GM19463 (cell line): ENCODE data around the gene SDK1.

ENCODE experiments used
- ATAC-seq: cut with Tn5 transposase; IDR thresholded peaks from one replicate; pipeline ENCODE4 v1.9.1; 2021; ENCODE audit warnings: mild to moderate bottlenecking, moderate library complexity; ENCODE audit not compliant: unreplicated experiment

SDK1 gene

DNA sequence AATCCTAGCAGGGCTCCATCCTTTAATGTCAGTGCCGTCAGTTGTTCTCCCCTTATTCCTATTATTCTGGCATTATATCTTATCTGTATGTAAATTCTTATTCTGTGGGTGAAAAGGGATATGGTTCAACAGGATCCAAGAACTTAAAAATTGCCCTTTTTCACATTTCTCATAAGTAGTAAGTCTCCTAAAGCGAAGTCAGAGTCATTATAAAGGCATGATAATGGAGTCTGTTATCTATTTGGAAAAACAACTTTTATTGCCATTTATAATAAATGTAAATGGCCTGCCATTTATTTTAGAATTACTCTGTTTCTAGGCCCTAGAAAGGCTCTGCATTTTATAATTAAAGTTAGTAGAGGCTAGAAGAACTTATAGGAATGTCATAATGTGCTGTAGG, 31.3 kb downstream of the SDK1 start:
- ATAC-seq = no peak

DNA sequence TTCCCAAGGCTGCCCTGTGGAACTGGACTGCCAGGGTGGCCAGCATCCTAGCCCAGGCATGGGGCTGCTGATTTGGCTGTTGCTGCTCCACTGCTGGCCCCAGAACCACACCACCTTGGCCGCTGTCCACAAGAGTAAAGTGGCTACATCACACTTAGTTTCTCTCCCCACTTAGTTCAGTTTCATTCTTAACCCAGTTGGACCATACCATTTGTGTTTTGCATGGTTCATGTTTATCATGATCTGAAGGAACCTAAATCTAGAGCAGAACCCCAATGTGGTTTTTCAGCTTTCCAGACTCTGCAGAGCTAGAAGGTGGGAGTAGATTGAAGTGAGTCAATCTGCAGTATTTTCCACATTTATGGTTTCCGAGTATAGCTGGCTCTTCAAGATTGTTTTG, 32.8 kb downstream of the SDK1 start:
- no peak for ATAC-seq

DNA sequence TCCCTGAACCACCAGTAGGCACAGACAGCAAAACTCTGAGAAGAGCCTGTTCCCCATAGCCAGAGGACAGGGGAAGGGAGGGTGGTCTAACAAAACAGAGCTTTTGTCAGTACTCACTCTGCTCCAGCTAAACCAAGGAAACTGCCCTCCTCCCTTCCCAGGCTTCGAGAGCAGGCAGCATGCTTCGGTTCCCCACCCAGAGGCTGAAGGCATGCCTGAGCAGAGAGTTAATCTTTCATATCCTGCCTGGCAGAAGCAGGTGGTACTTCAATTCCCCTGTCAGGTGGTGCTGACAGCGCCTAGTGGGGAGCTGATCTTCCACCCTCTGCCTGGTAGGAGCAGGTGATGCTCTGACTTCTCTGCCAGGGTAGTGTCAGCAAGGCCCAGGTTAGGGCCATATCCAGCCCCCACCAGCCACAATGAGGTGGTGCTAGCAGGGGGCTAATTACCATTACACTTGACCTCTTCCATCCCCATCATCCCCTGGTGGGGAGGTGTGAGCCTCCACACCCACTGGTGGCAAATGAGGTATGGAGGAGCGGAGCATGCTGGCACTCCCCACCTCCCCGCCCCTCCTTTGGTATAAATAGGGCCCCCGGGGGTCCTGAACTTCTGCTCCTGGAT, 35.1 kb downstream of the SDK1 start:
- ATAC-seq = no peak

DNA sequence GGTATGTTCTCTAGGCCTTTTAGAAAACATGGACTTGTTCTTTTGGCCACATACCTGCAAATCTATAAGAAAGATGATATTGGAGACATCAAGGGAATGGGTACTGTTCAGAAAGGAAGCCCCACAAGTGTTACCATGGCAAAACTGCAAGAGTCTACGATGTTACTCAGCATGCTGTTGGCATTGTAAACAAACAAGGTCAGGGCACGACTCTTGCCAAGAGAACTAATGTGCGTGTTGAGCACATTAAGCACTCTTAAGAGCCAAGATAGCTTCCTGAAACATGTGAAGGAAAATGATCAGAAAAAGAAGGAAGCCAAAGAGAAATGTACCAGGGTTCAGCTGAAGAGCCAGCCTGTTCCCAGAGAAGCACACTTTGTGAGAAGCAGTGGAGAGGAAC, 37.1 kb downstream of the SDK1 start:
- no peak for ATAC-seq

DNA sequence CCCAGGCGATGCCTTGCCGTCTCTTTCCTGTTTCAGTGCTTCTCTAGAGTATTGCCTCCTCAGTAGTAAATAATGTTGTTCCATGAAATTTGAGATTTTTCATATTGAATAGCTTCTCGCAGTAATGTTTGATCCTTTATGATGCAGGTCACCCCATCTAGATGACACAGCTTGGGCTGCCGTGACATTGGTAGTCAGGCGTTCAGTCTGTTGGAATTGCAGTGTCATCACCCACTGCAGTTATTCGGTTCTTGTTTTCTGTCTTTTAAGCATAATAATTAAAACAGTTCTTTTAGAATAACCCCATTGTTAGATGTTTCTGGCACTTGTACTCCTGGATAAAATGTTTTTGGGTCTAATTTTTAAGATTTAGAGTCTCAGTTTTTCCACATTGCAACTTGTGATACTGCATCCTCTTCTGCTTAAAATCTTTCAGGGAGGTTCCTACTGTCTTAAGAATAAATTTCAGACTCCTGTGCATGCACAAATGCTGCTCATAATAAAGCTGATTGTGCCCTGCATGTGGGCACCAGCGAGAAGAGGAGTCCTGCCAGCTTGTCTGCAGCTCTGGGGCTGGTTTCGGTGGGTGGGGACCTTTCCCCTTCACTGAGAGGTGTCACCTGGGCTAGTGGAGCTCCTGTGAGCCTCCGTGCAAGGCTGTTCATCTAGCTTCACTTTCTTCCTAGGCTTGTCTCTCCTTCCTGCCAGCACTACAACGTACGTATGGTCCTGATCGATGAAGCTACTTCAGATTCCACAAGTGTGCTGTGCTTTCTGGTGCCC, 44.8 kb downstream of the SDK1 start:
- ATAC-seq = no peak

DNA sequence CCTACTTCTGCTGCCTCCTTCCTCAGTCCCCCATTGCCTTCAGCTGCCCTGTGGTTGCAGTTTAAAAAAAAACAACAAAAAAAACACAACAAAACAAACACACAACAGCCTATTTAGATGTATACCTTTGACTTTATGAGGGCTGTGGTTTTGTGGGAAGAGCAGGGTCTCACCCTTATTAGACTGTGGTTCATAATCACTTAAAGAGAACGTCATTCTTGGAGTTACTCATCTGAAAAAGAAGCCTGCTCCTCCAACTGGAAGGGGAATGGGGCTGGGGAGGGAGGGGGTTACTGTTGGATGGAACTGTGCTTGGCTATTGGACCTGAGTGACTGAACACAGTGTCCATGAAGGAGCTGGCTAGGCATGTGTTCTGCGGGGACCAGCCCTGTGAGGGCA, 48.1 kb downstream of the SDK1 start:
- no peak for ATAC-seq

DNA sequence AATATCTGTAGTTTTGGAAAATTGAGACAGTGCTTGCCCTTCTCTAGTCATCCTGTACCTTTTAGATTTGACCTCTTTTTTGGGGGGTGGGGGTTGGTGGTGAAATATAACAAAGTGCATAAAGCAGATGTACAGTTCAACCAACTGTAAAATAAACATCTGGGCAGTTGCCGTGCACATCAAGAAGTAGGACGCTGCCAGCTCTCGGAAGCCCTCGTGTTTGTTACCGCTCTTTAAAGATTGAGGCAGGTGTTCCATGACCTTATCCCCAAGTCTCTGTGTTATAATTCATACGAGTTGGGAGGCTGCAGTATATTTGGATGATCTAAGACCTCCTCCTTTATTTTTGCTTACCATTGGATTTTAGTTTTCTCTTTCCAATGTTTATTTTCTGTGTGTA, 55.1 kb downstream of the SDK1 start:
- no peak for ATAC-seq

DNA sequence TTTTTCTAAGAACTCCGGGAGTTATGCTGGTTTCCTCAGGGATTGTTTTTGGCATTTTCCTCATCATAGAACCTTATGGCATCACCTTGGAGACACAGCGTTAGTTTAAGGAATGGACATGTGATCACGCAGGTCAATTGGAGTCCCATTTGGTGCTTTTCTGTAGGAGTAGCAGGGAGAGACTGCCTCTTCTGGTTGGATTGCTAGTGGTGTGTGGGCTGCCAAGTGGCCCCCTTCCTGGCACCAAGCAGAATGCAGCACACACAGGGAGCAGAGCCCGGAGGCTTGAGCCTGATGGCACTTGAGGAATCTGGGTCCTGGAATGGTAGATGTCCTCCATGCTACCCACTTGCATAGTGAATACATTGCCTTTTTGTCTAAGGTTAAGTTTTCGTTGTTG, 57.9 kb downstream of the SDK1 start:
- ATAC-seq = no peak

DNA sequence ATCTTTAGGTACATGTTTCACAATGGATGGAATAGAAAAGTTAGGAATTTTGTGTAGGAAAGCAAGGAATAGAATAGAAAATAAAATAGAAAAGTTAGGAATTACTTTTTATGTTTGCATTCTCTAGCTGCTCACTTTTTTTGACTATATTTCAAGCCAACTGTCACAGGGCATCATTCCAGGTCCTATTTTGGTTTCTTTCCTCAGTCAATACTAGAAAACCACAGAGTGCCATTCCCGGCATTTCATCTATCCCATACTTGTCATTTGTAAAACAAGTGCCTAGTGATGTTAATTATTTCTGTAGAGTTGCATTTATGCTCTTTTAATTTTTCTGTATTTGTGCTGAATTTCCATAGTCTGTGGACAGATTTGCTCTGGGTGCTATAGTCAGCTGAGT, 66.2 kb downstream of the SDK1 start:
- no peak for ATAC-seq

DNA sequence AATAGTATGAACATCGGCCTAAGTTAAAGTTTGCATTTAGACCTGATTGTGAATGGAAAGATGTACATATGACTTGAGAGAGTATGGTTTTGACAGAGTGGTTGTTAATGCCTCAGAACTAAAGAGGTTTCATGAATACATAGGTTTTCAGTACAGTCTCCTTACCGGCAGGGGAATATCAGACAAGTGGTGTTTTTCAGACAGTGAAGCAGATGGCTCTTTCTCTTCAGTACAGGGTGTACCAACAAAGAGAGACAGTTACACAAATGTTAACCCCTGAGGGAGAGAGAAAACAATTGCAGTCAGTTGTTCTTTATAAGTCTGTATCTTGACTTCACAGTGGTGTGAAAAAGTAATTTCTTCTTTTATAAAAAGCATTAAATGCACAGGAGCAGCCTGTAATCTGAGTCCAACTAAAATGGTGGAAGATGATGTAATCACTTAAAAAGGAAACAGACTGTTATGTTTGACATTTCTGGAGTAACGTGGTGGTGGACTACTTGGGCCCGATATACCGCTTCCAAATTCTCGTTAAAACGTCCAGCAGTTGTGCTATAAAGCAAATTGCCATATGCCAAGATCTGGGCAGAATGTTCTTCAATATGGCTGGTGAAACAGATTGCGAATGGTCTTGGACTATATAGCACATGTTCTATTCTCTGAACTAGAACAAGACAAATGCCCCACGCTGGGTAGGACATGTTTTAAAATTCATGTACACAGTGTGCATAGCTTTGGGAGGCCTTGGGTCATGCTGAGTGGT, 69.2 kb downstream of the SDK1 start:
- no peak for ATAC-seq

DNA sequence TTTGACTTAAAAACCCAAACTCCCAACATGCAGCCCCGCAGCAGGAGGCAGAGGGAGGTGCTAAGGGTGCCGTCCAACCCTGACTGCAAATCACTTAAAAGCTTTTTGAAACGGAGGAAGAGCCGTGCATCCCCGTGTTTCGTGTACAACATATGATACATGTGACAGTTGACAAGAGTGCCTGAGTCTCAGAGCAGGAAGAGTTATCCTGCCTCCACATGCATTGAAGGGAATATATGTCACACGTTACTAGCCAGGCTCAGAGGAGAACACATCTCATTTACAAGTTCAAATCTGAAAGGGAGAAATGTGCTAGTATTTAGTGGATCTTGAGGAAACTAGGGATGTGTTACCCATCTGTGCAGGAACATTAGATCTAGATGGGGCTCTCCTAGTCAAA, 69.9 kb downstream of the SDK1 start:
- ATAC-seq = no peak

DNA sequence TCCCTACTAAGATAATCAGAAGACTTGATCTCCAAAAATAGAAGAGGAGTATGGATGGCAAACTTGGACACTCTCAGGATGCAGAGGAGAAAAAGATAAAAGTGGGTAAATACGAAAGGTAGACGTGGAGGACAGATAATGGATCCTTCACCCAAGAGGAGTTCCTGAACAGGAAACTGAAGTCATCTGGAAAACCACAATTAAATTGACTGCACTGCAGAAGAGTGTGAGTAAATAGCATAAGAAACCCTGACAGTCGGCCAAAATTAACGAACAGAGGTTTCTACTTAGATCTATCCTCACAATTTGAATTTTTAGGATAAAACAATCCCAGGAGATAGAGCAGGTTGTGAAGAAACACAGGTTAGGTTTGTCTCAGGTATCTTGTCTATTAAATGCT, 70.5 kb downstream of the SDK1 start:
- no peak for ATAC-seq

DNA sequence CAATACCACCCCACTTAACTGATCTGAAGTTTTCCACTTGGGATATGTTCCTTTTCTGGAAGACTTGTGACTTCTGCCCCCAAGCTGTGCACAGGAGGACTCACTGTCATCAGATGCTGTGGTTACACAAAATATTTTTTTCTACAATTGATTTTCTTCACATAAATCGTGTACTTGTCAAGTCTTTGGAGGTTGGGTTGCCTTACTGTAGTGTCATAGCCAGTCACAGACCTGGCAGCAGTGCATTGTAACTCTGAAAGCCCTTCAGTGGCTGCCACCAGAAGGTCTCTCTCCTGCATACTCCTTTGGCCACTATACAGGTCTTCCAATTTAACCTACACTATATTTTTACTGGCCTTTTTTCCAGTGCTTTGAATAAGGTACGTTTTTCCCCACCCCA, 73.2 kb downstream of the SDK1 start:
- ATAC-seq = no peak

DNA sequence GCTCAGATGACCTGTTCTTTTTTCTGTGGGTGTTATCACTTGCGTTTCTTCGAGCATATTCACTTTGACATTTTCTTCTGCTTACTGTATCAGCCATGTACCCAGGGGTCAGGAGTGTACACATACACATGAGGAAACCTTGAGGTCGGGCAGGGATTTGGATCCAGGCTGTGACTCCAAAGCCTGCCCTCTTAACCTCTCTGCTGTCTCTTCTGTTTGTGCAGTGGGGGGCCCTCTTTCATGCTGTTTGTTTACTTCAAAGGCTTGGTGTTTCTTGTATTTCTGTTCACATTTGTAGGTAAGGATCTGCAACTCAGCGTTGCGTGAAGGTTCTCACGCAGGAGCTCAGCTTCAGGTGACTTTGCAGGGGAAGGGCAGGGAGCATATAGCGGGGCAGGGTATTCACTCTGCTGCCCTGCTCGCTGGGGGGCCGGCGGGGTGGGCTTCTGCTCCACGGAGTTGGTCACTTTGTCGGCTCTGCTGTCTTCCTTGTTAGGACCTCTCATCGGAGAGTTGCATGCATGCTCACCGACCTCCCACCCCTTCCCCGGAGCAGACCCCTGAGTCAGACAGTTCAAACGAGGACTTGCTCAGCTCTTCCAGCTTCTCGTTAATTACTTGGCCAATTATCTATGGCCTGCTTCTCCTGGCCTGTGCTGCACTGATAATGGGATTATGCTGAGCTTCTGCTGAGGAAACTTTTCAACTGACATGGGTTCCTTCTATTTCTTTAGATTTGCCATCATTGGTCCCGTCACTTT, 77.5 kb downstream of the SDK1 start:
- ATAC-seq = no peak

DNA sequence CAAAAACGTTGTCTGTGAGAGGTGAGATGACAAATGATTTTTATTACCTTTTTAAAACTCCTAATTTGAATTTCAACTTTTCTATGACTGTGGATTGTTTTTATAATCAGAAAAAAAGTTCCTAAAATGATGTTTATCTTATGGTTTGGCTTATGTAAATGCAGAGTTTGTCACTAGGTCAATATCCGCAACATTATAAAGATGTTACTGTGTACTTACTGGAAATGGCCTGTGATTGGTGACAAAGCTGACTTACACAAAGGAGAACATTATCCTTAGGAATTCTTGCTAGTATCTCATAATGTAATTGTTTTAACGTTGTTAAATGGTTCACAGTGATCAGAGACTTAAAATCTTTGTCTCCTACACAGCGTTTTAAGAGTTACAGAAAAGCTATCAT, 79.0 kb downstream of the SDK1 start:
- ATAC-seq = no peak

DNA sequence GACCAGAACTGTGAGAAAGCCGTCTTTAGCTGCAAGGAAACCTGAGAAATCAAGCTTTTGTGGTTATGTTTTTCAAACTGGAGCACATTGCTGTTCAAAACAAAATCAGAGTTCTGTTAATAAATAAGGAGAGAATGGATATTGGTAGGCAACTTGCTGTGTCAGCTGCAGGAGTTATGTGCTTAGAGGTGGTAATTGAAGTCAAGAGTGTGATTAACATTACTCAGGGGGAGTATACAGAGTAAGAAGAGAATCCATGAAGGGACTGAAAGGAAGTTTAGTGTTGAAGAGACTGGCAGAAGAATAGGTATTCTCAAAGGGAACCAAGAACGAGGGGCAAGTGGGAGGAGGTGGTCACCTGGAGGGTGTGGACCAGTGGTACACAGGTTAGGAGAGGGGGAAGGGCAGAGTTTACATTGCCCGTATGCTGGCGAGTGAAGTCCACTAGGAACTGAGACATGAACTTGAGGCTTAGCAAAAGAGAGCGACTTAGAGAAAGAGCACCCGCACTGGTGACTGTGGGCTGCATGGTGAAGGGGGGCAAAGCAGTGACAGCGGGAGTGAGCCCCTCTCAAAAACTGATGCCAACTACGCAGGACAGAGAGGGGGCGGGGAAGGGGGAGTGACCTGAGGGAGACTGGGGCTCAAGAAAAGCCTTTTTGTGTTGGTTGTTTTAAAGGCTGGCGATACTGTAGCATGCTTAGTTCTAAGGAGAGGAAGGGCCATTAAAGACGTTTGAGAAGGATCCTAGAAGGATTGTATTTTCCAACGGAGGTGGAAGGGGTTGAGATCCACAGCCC, 80.0 kb downstream of the SDK1 start:
- no peak for ATAC-seq

DNA sequence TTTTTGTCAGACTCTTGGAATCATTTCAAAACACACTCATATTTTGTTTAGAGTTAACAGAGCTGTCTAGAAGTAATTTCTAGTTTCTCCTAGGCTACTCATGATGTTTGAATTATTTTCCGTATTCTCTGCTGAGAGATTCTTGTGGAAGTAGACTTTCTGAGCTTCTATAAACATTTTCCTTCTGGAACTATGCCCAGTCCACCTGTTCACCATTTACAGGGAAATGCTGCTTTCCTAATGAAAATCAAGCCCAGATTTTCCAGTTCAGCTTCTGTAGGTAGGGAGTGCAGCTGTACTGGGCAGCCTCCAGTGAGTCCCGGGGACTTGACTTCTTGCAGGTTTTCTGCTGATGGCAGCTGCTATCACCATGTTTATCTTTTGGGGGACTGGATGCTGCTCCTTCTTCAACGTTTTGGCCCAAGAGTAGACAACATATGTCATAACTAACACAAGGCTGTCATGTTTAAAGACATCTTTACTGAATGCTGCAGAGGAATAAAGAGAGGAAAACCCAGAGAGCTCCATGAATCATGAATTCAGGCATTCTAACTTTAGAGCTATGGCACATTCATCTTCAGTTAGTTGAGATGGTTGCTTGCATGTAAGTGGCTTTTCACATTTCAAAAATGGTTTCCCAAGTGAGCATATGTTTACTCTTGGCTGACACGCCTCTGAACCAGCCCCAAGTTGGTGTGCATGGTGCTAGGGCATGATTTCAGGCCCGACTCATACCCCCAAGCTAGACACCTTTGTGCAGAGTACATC, 85.6 kb downstream of the SDK1 start:
- no peak for ATAC-seq

DNA sequence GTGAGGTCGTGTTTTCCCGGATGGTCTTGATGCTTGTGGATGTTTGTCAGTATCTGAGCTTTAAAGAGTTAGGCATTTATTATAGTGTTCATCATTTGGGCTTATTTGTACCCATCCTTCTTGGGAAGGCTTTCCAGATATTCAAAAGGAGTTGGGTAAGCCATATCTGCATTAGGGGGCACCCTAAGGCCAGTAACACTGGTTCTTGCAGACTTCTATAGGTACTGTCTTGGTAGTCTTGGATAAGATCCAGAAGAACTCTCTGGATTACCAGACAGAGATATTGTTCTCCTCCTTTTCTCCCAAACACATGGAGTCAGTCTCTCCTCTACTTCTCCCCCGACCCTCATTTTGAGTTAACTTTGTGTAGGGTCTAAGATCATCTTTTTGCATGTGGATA, 92.8 kb downstream of the SDK1 start:
- no peak for ATAC-seq

DNA sequence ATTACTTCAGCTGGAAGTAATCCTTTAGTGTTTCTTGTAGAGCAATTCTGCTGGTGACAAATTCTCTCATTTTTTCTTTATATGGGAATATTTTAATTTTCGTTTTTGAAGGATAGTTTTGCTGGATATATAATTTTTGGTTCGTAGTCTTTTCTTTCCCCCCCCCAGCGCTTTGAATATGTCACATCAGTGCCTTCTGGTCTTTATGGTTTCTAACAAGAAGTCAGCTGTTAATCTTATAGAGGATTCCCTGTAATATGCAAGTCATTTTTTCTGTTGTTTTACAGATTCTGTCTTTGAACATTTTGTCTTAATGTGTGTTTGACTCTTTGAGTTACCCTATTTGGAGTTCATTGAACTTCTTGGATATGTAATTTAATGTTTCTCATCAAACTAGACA, 96.3 kb downstream of the SDK1 start:
- no peak for ATAC-seq

DNA sequence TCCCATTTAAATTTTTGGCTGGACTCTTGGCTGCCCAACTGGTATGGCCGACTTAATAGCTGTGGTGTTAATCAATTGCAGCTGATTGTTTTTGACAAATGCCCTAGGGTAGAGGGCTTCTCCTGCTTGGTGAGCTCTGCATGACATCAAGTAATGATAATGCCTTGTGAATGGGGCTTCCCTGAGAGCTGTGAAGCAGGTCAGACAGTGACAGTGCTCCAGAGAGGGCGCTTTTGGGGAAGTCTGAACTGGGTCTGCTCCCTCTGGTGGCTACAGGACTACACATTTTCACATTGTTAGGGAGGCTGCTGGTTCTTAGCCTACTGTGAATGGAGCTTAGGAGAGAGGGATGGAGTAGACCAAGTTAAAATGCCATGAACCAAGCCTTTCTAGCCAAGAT, 98.8 kb downstream of the SDK1 start:
- ATAC-seq = no peak
